HepG2 (cell line): ENCODE results near the gene PRR19. TPM values are rescaled to one million over a fixed set of nuclear protein-coding genes. Genes with fewer than 3 reads are reported as not detected.

Experiments
- DBP ChIP-seq: sonication (generic); formaldehyde crosslinking; IDR thresholded peaks from 2 replicates; pipeline ENCODE4 v1.4.0; 2020; ENCODE audit warnings: missing genetic modification reagents; ENCODE audit errors: not compliant biosample characterization
- DMAP1 ChIP-seq: IDR thresholded peaks from 2 replicates; pipeline ENCODE4 v1.6.1; 2016
- DR1 ChIP-seq: sonication (generic); formaldehyde crosslinking; IDR thresholded peaks from 2 replicates; pipeline ENCODE4 v1.8.0; 2021; ENCODE audit warnings: mild to moderate bottlenecking, missing genetic modification reagents, inconsistent platforms
- GATAD2A ChIP-seq: IDR thresholded peaks from 2 replicates; pipeline ENCODE4 v1.6.1; 2016
- SALL1 ChIP-seq: sonication (generic); formaldehyde crosslinking; IDR thresholded peaks from 2 replicates; pipeline ENCODE4 v1.8.0; 2022; ENCODE audit warnings: mild to moderate bottlenecking, missing genetic modification reagents
- TFE3 ChIP-seq: IDR thresholded peaks from 2 replicates; pipeline ENCODE4 v1.6.1; 2016
- ZBTB40 ChIP-seq, 2 experiments: fragments of 450-650 bp in 1 of 2; sonication (generic) in 1 of 2; formaldehyde crosslinking in 1 of 2; IDR thresholded peaks; 2 replicates each; pipeline versions ENCODE4 v1.6.1 to v1.8.0; 2016 to 2022; ENCODE audit warnings: antibody characterized with exemption in 1 of 2, mild to moderate bottlenecking in 1 of 2, missing genetic modification reagents in 1 of 2
- ZMAT5 ChIP-seq: sonication (generic); formaldehyde crosslinking; IDR thresholded peaks from 2 replicates; pipeline ENCODE4 v1.5.0; 2020; ENCODE audit warnings: mild to moderate bottlenecking, low read depth, missing genetic modification reagents, borderline replicate concordance
- ZNF180 ChIP-seq: sonication (generic); formaldehyde crosslinking; IDR thresholded peaks from 2 replicates; pipeline ENCODE4 v1.4.0; 2020; ENCODE audit warnings: low read depth, missing genetic modification reagents, borderline replicate concordance
- ZNF205 ChIP-seq: IDR thresholded peaks from 2 replicates; pipeline ENCODE4 v1.6.1; 2018; ENCODE audit warnings: missing biosample characterization, missing genetic modification reagents
- ZNF276 ChIP-seq: sonication (generic); formaldehyde crosslinking; IDR thresholded peaks from 2 replicates; pipeline ENCODE4 v1.4.0; 2020; ENCODE audit warnings: mild to moderate bottlenecking, low read depth, missing genetic modification reagents
- ZNF3 ChIP-seq: IDR thresholded peaks from 2 replicates; pipeline ENCODE4 v1.7.0; 2017; ENCODE audit warnings: inconsistent platforms
- ZNF576 ChIP-seq: sonication (generic); formaldehyde crosslinking; IDR thresholded peaks from 2 replicates; pipeline ENCODE4 v1.4.0; 2020; ENCODE audit warnings: mild to moderate bottlenecking, missing genetic modification reagents
- ZNF598 ChIP-seq: sonication (generic); formaldehyde crosslinking; IDR thresholded peaks from 2 replicates; pipeline ENCODE4 v1.5.1; 2020; ENCODE audit warnings: mild to moderate bottlenecking, missing genetic modification reagents, borderline replicate concordance
- ZSCAN20 ChIP-seq: sonication (generic); formaldehyde crosslinking; IDR thresholded peaks from 2 replicates; pipeline ENCODE4 v1.4.0; 2020; ENCODE audit warnings: missing genetic modification reagents, mild to moderate bottlenecking, borderline replicate concordance
- polyA plus RNA-seq, 8 experiments: library from polyadenylated mRNA; depleted of rRNA in 3 of 8; stranded (reverse) in 7 of 8; unstranded in 1 of 8; fragments of >200 nt; fragmentation: Illumina TruSeq in 4 of 8; extraction: Trizol in 4 of 8; gene quantifications; 2 replicates each; pipeline versions ENCODE4 v1.2.1 to v1.2.3, GENCODE V29; 2011 to 2016; ENCODE audit warnings: low read depth in 4 of 8, missing spikeins in 1 of 8, mixed read lengths in 1 of 8; ENCODE audit not compliant: insufficient read depth in 1 of 8
- total RNA-seq, 5 experiments: library from RNA; depleted of rRNA; stranded (reverse); fragments of >200 nt; fragmentation: Illumina TruSeq; extraction: Trizol; gene quantifications; 2 replicates each; pipeline ENCODE4 v1.2.3, GENCODE V29; 2016; ENCODE audit warnings: low read depth in 1 of 5

Gene PRR19
- total and polyA plus RNA-seq, 2 of the 13 experiments (the other 11 are each of a cell fraction or from before 2014, with no cell fraction given), result 0.21 to 0.33 TPM

GRCh38 chr19:42325308-42325895, 23.5 kb downstream of the PRR19 start, which contains the start of gene MEGF8 (continued):
- peak; percentile 52; the same call in 1 of the 2 replicates for TF ChIP-seq GATAD2A
- TF ChIP-seq DMAP1 (CRISPR knock-in tag), result peak; percentile 32; the same call in 1 of the 2 replicates
- TF ChIP-seq ZNF576 (CRISPR knock-in tag), result no peak
- TF ChIP-seq DBP, result no peak
- no peak for TF ChIP-seq TFE3 (CRISPR knock-in tag)
- no peak for TF ChIP-seq ZNF3 (CRISPR knock-in tag)
- TF ChIP-seq ZNF205 (CRISPR knock-in tag), result no peak
- peak; percentile 55; the same call in 1 of the 2 replicates for TF ChIP-seq ZNF598 (CRISPR knock-in tag)
- no peak for TF ChIP-seq ZNF180 (CRISPR knock-in tag)
- TF ChIP-seq SALL1 (CRISPR knock-in tag), result peak; percentile 69; the same call in 1 of the 2 replicates
- TF ChIP-seq ZSCAN20 (CRISPR knock-in tag), result no peak
- TF ChIP-seq ZMAT5 (CRISPR knock-in tag), result no peak
- TF ChIP-seq DR1 (CRISPR knock-in tag), result 0 out of 2 replicates have a peak, but pooled peaks have one; percentile 32
- 0 out of 2 replicates have a peak, but pooled peaks have one; percentile 49 for TF ChIP-seq ZNF276 (CRISPR knock-in tag)
- TF ChIP-seq ZBTB40 (IDR thresholded peaks at IDR 0.05), result no peak
- peak; percentile 14; the same call in 1 of the 2 replicates for TF ChIP-seq ZBTB40 (CRISPR knock-in tag; IDR thresholded peaks at IDR 0.05)
